SK-N-SH treated with all-trans-retinoic acid at 6 μM for 48 hours (cell line): ENCODE data around the gene SGIP1.
"Not testable (repeated sequence)": the region's sequence is repeated elsewhere in the genome, so short reads cannot be mapped to it uniquely, and the experiment has no call there.

Experiments used
- ATAC-seq: fragments of 200-7000 bp; cut with Tn5 transposase; 3 replicates; pipeline ENCODE4 v1.9.1; 2020; ENCODE audit warnings: mild to moderate bottlenecking, moderate library complexity
- ARNTL ChIP-seq: fragments of 450-650 bp; formaldehyde crosslinking; IDR thresholded peaks from 2 replicates; pipeline ENCODE4 v1.5.0; 2020; ENCODE audit warnings: low read depth, mild to moderate bottlenecking, moderate library complexity, borderline replicate concordance
- BACH2 ChIP-seq: fragments of 250-450 bp; sonication (Bioruptor Pico); IDR thresholded peaks from 2 replicates; pipeline ENCODE4 v1.9.0; 2021; ENCODE audit warnings: mild to moderate bottlenecking, borderline replicate concordance
- CSDC2 ChIP-seq: fragments of 250-450 bp; sonication (Bioruptor Pico); IDR thresholded peaks from 2 replicates; pipeline ENCODE4 v1.5.0; 2020; ENCODE audit warnings: mild to moderate bottlenecking, moderate library complexity
- CSRNP3 ChIP-seq: fragments of 250-450 bp; sonication (Bioruptor Pico); IDR thresholded peaks from 2 replicates; pipeline ENCODE4 v1.5.1; 2021; ENCODE audit warnings: mild to moderate bottlenecking, moderate library complexity
- ESRRG ChIP-seq: fragments of 250-450 bp; sonication (Bioruptor Pico); IDR thresholded peaks from 2 replicates; pipeline ENCODE4 v1.6.1; 2021; ENCODE audit warnings: mild to moderate bottlenecking
- GLIS3 ChIP-seq: fragments of 250-450 bp; sonication (Bioruptor Pico); IDR thresholded peaks from 2 replicates; pipeline ENCODE4 v1.5.0; 2020; ENCODE audit warnings: mild to moderate bottlenecking, moderate library complexity
- ISL1 ChIP-seq: fragments of 250-450 bp; sonication (Bioruptor Pico); IDR thresholded peaks from 2 replicates; pipeline ENCODE4 v2.1.2; 2022; ENCODE audit warnings: mild to moderate bottlenecking, moderate library complexity
- OSR1 ChIP-seq: fragments of 250-450 bp; sonication (Bioruptor Pico); IDR thresholded peaks from 2 replicates; pipeline ENCODE4 v1.8.0; 2022; ENCODE audit warnings: moderate library complexity, mild to moderate bottlenecking, inconsistent platforms
- PATZ1 ChIP-seq: fragments of 250-450 bp; sonication (Bioruptor Pico); IDR thresholded peaks from 2 replicates; pipeline ENCODE4 v1.8.0; 2020; ENCODE audit warnings: mild to moderate bottlenecking, moderate library complexity, borderline replicate concordance
- POU6F1 ChIP-seq: fragments of 250-450 bp; sonication (Bioruptor Pico); IDR thresholded peaks from 2 replicates; pipeline ENCODE4 v1.8.0; 2021; ENCODE audit warnings: low read depth, mild to moderate bottlenecking, moderate library complexity, borderline replicate concordance
- PPARA ChIP-seq: fragments of 250-450 bp; sonication (Bioruptor Pico); IDR thresholded peaks from 2 replicates; pipeline ENCODE4 v1.5.0; 2020; ENCODE audit warnings: mild to moderate bottlenecking, borderline replicate concordance
- RARB ChIP-seq: fragments of 250-450 bp; sonication (Bioruptor Pico); IDR thresholded peaks from 2 replicates; pipeline ENCODE4 v1.8.0; 2021; ENCODE audit warnings: mild to moderate bottlenecking, moderate library complexity
- SNAI2 ChIP-seq: fragments of 250-450 bp; sonication (Bioruptor Pico); IDR thresholded peaks from 2 replicates; pipeline ENCODE4 v1.5.0; 2020; ENCODE audit warnings: mild to moderate bottlenecking, moderate library complexity
- TCF4 ChIP-seq: fragments of 250-450 bp; sonication (Bioruptor Pico); IDR thresholded peaks from 2 replicates; pipeline ENCODE4 v1.8.0; 2021; ENCODE audit warnings: mild to moderate bottlenecking, moderate library complexity, borderline replicate concordance
- TOX ChIP-seq: fragments of 250-450 bp; sonication (Bioruptor Pico); IDR thresholded peaks from 2 replicates; pipeline ENCODE4 v1.8.0; 2021; ENCODE audit warnings: mild to moderate bottlenecking, moderate library complexity, borderline replicate concordance
- TSHZ2 ChIP-seq: fragments of 250-450 bp; sonication (Bioruptor Pico); IDR thresholded peaks from 2 replicates; pipeline ENCODE4 v1.5.0; 2020; ENCODE audit warnings: mild to moderate bottlenecking, moderate library complexity
- ZC3H10 ChIP-seq: fragments of 250-450 bp; sonication (Bioruptor Pico); IDR thresholded peaks from 2 replicates; pipeline ENCODE4 v1.5.1; 2021; ENCODE audit warnings: mild to moderate bottlenecking, moderate library complexity
- ZFP30 ChIP-seq: fragments of 450-650 bp; formaldehyde crosslinking; IDR thresholded peaks from 2 replicates; pipeline ENCODE4 v1.5.0; 2022; ENCODE audit warnings: mild to moderate bottlenecking, moderate library complexity
- ZNF565 ChIP-seq: fragments of 450-650 bp; formaldehyde crosslinking; conservative IDR thresholded peaks from 2 replicates; pipeline ENCODE4 v1.5.0; 2020; ENCODE audit warnings: low read depth, mild to moderate bottlenecking, moderate library complexity
- ZNF70 ChIP-seq: fragments of 450-650 bp; formaldehyde crosslinking; IDR thresholded peaks from 2 replicates; pipeline ENCODE4 v1.5.0; 2020; ENCODE audit warnings: mild to moderate bottlenecking, moderate library complexity
- ZNF8 ChIP-seq: fragments of 450-650 bp; formaldehyde crosslinking; IDR thresholded peaks from 2 replicates; pipeline ENCODE4 v1.5.0; 2020; ENCODE audit warnings: mild to moderate bottlenecking, moderate library complexity

SGIP1 gene

GRCh38 chr1:66788231-66788939 is 254.4 kb downstream of the SGIP1 start:
- ATAC-seq = no peak
- TF ChIP-seq TCF4 = no peak
- TF ChIP-seq ZNF8 = no peak
- TF ChIP-seq OSR1 (CRISPR knock-in tag) = no peak
- no peak for TF ChIP-seq TOX (CRISPR knock-in tag)
- TF ChIP-seq POU6F1 (CRISPR knock-in tag) = no peak
- no peak for TF ChIP-seq BACH2 (CRISPR knock-in tag)
- no peak for TF ChIP-seq ARNTL
- no peak for TF ChIP-seq ZFP30 (CRISPR knock-in tag)
- no peak for TF ChIP-seq CSRNP3 (CRISPR knock-in tag)
- TF ChIP-seq ESRRG (CRISPR knock-in tag) = no peak
- no peak for TF ChIP-seq CSDC2
- no peak for TF ChIP-seq PPARA (CRISPR knock-in tag)
- no peak for TF ChIP-seq ZNF565 (CRISPR knock-in tag)
- TF ChIP-seq ISL1 (CRISPR knock-in tag) = no peak
- no peak for TF ChIP-seq GLIS3
- no peak for TF ChIP-seq SNAI2
- TF ChIP-seq ZC3H10 (CRISPR knock-in tag) = no peak
- TF ChIP-seq ZNF70 (CRISPR knock-in tag) = no peak
- no peak for TF ChIP-seq PATZ1 (CRISPR knock-in tag)

GRCh38 chr1:66791621-66792610 is 258.0 kb downstream of the SGIP1 start:
- TF ChIP-seq ZNF8 (no peak), RARB (CRISPR knock-in tag) (no peak), CSRNP3 (CRISPR knock-in tag) (no peak), TOX (CRISPR knock-in tag) (no peak), ZNF70 (CRISPR knock-in tag) (no peak), OSR1 (CRISPR knock-in tag) (no peak), PPARA (CRISPR knock-in tag) (no peak), ESRRG (CRISPR knock-in tag) (no peak), PATZ1 (CRISPR knock-in tag) (no peak), CSDC2 (no peak), TCF4 (no peak), BACH2 (CRISPR knock-in tag) (no peak), ISL1 (CRISPR knock-in tag) (no peak), POU6F1 (CRISPR knock-in tag) (no peak), ZC3H10 (CRISPR knock-in tag) (no peak), ZNF565 (CRISPR knock-in tag) (no peak), TSHZ2 (CRISPR knock-in tag) (no peak), GLIS3 (no peak), ARNTL (no peak), ZFP30 (CRISPR knock-in tag) (no peak)
- no peak for ATAC-seq

GRCh38 chr1:66795839-66796238 is 261.9 kb downstream of the SGIP1 start:
- ATAC-seq = not testable (repeated sequence)
